HepG2 (cell line): ENCODE data around the gene HHATL. TPM values are rescaled to one million over a fixed set of nuclear protein-coding genes. Genes with fewer than 3 reads are reported as not detected.

ENCODE experiments used
- ATF7 ChIP-seq, 2 experiments: fragments of 450-650 bp in 1 of 2; sonication (generic) in 1 of 2; formaldehyde crosslinking in 1 of 2; IDR thresholded peaks; 2 replicates each; pipeline versions ENCODE4 v1.4.0 to v1.6.1; 2016 to 2020; ENCODE audit warnings: antibody characterized with exemption in 1 of 2, mild to moderate bottlenecking in 1 of 2, missing genetic modification reagents in 1 of 2
- CSRNP1 ChIP-seq: sonication (generic); formaldehyde crosslinking; IDR thresholded peaks from 2 replicates; pipeline ENCODE4 v1.8.1; 2023; ENCODE audit warnings: mild to moderate bottlenecking, missing genetic modification reagents
- DBP ChIP-seq: sonication (generic); formaldehyde crosslinking; IDR thresholded peaks from 2 replicates; pipeline ENCODE4 v1.4.0; 2020; ENCODE audit warnings: missing genetic modification reagents; ENCODE audit errors: not compliant biosample characterization
- FUBP1 ChIP-seq: sonication (generic); formaldehyde crosslinking; IDR thresholded peaks from 2 replicates; pipeline ENCODE4 v1.5.1; 2020; ENCODE audit warnings: missing genetic modification reagents, mild to moderate bottlenecking, borderline replicate concordance
- HIVEP1 ChIP-seq: sonication (generic); formaldehyde crosslinking; IDR thresholded peaks from 2 replicates; pipeline ENCODE4 v1.4.0; 2020; ENCODE audit warnings: mild to moderate bottlenecking, missing genetic modification reagents
- MTA3 ChIP-seq: sonication (generic); formaldehyde crosslinking; IDR thresholded peaks from 2 replicates; pipeline ENCODE4 v1.4.0; 2020; ENCODE audit warnings: missing genetic modification reagents
- SMC3 ChIP-seq: IDR thresholded peaks from 2 replicates; pipeline ENCODE4 v1.6.1; 2011; ENCODE audit warnings: low read length, improper control_type of control experiment
- SRF ChIP-seq: IDR thresholded peaks from 2 replicates; pipeline ENCODE4 v1.6.1; 2011; ENCODE audit warnings: mild to moderate bottlenecking, low read depth, low read length, moderate library complexity
- SSRP1 ChIP-seq: IDR thresholded peaks from 2 replicates; pipeline ENCODE4 v1.6.1; 2016; ENCODE audit warnings: control low read depth
- ZNF142 ChIP-seq: sonication (generic); formaldehyde crosslinking; IDR thresholded peaks from 2 replicates; pipeline ENCODE4 v1.4.0; 2020; ENCODE audit warnings: missing genetic modification reagents
- ZNF577 ChIP-seq: sonication (generic); formaldehyde crosslinking; IDR thresholded peaks from 2 replicates; pipeline ENCODE4 v1.4.0; 2020; ENCODE audit warnings: mild to moderate bottlenecking, low read depth, missing genetic modification reagents, borderline replicate concordance
- polyA plus RNA-seq, 8 experiments: library from polyadenylated mRNA; depleted of rRNA in 3 of 8; stranded (reverse) in 7 of 8; unstranded in 1 of 8; fragments of >200 nt; fragmentation: Illumina TruSeq in 4 of 8; extraction: Trizol in 4 of 8; gene quantifications; 2 replicates each; pipeline versions ENCODE4 v1.2.1 to v1.2.3, GENCODE V29; 2011 to 2016; ENCODE audit warnings: low read depth in 4 of 8, missing spikeins in 1 of 8, mixed read lengths in 1 of 8; ENCODE audit not compliant: insufficient read depth in 1 of 8
- total RNA-seq, 5 experiments: library from RNA; depleted of rRNA; stranded (reverse); fragments of >200 nt; fragmentation: Illumina TruSeq; extraction: Trizol; gene quantifications; 2 replicates each; pipeline ENCODE4 v1.2.3, GENCODE V29; 2016; ENCODE audit warnings: low read depth in 1 of 5

HHATL gene
- total and polyA plus RNA-seq, 2 of the 13 experiments (the other 11 are each of a cell fraction or from before 2014, with no cell fraction given) = 0.26 TPM; not detected in 1

- no peak for TF ChIP-seq CSRNP1 (CRISPR knock-in tag)
- TF ChIP-seq ATF7 (IDR thresholded peaks at IDR 0.05) = no peak
- TF ChIP-seq ATF7 (CRISPR knock-in tag; IDR thresholded peaks at IDR 0.05) = no peak
- TF ChIP-seq SSRP1 (CRISPR knock-in tag) = no peak
- TF ChIP-seq SMC3 = no peak
- no peak for TF ChIP-seq HIVEP1
- TF ChIP-seq ZNF142 (CRISPR knock-in tag) = no peak
- no peak for TF ChIP-seq ZNF577
- TF ChIP-seq MTA3 (CRISPR knock-in tag) = no peak
- no peak for TF ChIP-seq SRF
- TF ChIP-seq DBP (CRISPR knock-in tag) = no peak
- no peak for TF ChIP-seq FUBP1 (CRISPR knock-in tag)
Observed at GRCh38 chr3:42746455-42747450, 44.2 kb upstream of the HHATL start (continued).
